GM18873 (cell line): ENCODE data around the gene KCNMA1.

Source experiments
- ATAC-seq: cut with Tn5 transposase; IDR thresholded peaks from one replicate; pipeline ENCODE4 v1.9.1; 2021; ENCODE audit warnings: mild to moderate bottlenecking, moderate library complexity, moderate number of reproducible peaks; ENCODE audit not compliant: unreplicated experiment, low FRiP score

KCNMA1 gene

DNA sequence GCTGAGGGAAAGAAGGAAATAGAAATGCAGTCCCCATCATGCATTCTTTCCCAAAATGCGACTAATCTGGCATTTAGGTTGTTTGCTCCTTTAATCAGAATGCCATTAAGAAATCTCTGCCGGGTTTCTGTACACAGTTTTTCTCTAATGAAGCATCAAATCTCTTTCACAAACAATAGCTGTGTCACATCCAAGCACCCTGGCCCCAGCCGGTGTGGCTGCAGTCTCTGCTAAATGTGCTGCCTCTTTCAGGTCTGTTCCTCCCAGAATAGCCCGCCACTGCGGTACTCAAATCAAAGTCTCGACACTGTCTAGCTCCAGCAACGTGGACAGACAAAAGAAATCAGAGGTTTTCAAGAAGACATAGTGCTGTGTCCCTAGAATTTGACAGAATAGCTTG lies 343.8 kb downstream of the KCNMA1 start:
- no peak for ATAC-seq

DNA sequence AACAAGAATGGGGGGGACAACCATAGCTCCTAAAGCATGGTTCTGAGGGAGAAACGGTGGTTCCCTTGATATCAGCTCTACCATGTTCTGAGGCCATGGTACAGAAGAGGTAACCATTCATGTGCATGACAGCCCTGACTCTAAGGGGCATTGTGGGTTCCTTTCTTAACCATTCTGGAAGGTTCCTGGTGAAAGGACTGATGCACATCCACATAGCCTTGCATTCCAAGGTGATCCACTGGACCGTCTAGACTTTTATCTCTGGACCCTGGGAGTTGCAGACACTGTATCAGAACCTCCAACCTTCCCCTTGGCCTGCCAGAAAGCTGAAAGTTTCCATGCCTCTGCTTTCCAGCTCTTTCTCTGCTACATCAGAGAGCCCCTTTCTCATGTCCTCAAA lies 344.3 kb downstream of the KCNMA1 start:
- ATAC-seq, result no peak

DNA sequence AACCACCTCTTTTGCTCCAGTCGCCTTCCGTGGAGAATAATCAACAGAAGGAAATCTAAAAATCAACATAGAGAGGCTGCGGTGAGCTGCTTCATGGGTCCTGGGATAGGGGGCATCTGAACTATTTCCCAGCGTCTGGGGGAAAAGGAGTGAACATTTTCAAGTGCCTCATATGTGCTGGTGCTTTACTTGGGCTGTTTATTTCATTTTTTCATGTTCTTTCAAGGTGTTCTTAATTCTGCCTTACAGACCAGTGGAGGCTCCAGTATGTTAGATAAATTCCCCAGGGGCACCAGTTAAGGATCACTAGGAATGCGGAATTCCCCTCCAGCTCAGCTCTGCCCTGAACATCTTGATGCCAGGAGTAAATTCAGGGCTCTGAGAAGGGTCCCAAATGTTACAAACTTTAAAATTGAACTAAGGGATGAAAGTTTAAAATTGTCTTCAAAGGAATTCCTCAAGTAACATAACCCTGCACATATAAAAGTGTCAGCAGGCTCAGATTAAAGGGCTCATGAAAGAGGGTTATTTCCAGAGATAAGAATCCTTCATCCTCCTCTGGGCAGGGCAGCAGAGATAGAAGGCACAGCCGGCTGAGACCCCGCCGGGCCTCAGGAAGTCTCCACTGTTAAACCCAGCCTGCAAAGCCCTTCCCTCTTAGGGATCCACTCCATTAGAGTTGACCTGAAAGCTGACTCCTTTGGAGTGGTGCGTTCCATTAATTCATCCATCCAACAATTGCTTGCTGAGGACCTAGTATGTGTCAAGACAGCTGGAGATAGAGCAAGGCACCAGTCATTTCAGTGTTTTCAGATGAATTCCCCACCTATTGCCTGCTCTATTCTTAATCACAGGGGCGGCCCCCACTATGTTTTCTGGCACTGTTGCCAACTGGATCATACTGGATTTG lies 345.8 kb downstream of the KCNMA1 start:
- no peak for ATAC-seq

DNA sequence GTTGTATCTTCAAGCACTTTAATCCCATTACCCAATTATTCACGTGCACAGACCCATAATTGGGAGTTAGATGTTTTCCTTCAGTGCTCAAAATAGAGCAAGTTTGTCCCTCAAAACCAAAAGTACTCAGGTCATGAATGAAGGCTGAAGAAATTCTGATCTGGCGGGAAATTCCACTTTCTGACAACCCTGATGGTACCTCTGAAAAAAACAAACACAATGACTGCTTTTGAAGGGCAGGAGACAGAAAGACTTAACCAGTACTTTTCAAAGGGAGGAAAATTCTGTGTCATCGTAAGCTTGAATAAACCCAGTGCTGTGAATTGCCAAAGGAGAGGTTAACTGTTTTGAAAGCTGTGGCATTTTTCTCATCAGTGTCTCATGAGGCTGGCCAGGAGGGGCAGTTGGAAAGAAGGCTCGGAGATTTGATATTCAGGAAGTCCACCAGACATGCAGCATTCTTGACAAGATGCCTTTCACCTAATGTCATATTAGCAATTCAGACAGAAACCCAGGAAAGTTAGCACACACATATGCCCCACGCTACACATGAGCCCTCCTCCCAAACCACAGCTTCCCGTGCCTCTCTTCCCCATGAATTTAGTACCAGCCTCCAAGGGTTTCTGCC lies 347.0 kb downstream of the KCNMA1 start:
- ATAC-seq, result no peak

DNA sequence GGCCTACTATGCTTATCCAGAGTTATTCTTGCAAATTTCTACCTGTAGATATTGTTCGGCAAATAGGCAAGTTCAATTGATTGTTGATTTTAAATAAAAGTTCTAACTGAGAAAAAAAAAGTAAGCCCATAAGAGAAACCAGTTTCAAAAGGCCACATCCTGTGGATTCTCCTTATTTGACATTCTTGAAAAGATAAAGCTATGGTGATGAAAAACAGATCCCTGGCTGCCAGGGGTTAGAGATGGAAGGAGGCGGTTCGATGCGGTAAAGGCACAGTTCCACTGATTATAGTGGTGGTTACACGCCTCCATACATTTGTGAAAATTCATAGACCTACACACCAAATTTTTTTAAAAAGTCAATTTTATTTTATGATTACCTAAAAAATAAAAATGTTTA lies 347.8 kb downstream of the KCNMA1 start:
- no peak for ATAC-seq

DNA sequence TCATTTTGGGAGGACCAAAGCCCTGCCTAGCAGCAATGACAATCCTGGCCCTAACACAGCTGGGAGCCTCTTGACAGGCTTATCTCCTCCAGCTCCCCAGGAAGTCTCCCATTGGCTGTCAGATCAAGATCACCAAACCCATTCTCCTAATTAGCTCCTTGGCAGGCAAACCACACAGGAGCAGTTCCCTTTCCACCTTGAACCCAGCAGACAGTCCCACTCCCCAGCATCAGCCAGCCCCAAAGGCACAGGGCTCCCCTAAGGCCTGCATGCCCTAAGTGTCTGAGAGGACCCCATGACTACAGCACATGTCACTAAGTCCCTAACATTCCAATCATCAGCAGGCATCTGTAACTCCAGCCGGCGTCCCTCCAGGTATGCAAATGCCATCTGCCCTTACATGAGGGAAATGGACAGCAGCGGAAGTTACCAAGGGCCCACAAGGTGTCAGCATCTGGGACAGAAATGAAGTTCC lies 348.5 kb downstream of the KCNMA1 start:
- no peak for ATAC-seq

DNA sequence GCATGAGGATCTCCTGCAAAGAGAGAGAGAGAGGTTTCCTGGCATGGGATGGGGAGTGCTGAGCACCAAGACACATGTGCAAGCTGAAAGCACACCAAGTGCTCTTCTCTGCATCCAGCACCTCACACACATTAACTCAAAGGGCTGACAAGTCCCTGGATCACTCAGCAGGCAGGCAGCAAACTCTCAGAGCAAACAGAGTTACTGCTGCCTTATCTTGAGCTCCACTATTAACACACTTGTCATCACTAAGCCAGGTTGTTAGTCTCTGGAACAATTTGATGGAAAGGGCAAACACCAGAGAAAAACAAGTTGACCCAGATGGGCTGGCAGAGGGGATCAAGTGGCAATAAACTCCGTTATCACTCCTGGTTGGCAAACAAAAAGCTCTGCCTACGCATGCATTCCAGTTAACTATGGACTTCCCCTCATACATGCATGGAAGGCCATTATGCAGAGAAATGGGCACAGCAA lies 349.9 kb downstream of the KCNMA1 start:
- ATAC-seq, result no peak

DNA sequence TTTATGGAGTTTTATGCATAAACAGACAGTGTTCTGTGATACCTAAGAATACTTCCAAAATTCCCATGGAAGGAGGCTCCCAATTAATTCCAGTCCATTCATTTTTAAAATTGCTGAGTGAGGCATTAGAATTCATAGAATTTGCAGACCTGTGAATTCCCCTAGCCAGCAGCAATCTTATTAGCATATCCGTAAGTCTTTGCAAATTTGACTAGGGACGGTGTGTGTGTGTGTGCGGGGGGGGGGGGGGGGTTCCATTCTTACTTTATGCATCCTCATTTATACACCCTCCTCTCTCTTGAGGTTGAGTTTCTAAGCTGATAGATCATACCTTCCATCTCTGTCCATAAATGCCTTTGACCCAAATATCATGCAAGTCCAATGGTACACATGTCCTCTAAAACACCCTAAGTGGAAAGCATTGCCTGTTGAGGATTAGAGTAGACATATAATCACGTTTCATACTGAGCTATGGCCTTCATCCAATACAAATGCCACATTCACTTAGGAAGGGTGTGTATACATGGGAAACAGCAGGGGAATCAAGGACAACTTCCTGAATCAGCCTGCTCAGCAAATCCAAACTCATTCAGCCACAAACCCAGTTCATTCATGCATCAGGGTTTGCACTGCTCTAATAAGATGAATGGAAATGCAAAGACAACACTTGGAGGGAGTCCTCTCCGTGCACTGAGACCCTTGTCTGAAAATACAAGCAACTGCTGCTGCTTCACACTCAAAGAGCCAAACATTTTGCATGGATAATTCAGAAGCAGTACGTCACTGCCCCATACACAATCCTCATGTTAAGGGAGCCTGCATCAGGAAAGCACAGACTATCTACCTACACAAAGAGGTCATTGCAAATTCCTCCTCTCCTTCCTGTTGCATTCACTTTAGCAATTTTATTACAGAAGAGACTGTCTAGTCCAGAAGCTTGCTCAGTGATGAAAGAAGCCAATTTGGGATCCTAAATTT lies 350.8 kb downstream of the KCNMA1 start:
- ATAC-seq, result no peak

DNA sequence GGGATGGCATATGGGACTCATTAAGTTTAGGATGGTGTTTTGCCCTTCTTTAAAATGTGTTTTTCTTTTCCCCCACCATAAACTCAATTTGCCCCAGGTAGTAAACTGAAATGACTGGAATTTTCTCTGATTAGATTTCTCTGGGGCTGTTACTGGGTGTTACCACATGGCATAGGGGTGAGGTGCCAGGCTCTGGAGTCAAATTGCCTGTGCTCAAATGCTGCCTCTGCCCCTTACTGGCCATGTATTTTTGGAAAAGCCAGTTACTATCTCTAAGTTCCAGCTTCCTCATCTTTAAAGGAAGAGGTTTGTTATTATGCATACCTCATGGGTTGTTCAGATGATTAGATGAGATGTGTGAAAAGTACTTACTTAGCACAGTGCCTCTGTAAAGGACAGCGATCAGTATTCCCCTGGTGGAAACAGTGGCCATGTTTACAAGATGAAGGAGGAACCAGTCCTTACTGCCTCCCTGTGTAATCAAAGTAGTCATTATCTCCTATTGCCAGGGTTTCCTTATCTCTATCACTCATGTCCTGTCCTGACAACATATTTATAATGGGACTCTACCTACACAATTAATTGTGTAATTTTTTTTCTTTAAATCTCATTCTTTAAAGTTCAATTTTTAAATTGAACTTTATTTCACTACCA lies 352.0 kb downstream of the KCNMA1 start:
- no peak for ATAC-seq

DNA sequence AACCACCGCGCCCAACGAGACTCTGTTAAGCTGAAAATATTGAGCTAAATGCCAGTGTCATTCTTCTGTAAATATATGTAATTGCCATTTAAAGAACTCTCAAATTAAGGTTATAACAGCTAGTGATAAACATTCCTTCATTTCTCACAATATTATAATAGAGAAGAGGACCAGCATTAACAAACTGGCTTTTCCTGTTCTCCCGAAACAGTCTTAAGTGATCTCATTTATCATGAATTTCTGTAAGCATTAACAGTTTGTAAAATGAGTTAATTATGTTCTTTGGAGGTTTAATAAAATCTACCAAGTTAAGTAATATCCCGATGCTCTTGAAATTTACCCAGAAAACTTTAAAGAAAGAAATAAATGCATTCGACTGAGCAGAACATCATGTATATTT lies 352.8 kb downstream of the KCNMA1 start:
- ATAC-seq, result no peak

DNA sequence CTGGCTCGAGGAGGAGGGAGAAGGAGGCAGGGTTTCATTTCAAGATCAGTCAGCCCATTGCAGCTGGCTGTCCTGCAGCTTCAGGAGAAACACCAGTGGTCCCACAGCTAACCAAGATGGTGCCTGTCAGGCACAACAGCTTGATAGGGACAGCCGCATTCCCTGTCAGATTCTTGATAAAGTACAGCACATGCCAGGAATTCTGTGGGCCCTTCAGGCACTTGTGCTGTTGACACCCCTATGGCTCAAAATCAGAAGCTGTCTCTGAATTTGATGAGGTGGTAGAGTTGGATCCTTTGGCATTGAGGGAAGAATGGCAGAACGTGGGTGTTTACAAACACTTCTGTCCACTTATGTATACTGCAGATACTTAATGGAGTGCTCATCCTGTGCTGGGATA lies 354.3 kb downstream of the KCNMA1 start:
- no peak for ATAC-seq

DNA sequence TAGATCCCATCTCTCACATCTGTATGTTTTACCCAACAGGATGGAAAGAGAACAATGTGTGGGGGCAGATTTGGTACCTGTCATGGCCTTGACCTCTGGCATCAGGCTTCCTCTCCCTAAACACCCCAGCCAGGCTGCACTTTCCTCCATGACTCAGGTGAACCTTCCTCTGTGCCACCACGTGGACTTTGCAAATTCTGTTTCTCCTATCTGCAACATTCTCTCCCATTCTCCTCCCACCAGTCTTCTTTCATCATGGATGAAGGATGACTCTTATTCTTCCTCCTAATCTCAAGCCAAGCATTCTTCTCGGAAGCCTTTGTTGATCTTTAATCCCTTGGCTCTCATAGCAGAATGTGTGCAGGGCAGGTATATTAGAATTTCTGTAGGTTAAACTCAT lies 355.4 kb downstream of the KCNMA1 start:
- no peak for ATAC-seq

DNA sequence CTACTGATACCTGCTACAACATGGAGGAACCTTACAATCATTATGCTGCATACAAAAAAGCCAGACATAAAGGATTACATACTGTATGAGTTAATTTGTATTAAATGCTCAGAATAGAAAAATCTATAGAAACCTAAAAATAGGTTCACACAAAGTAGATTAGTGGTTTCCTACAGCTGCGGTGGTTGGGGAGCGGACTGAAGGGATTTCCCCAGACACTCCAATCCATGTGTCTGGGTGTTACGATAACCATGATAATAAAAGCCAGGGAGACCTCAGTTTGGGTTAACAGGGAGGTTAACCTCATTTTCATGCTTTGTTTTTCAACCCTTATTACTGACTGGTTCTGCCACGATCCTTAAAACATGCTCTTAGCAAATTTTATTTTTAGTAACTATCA lies 355.9 kb downstream of the KCNMA1 start:
- ATAC-seq, result no peak

DNA sequence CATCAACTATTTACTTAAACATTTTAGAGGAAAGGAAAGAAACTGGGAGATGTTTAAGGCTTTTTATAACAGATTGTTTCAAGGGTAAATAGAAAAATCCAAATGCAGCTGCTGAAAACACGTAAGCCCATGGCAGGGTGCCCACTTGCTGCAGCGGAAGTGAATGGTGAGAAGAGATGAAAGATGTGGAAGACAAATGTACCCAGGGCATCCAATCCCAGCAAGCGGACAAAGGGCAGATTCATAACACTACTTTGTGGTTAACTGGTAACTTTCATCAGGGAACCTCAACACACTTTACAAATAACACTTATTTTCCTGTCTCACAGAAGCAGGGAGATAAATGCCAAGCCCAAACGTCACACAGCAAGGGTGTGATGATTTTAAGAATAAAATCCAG lies 358.4 kb downstream of the KCNMA1 start:
- no peak for ATAC-seq

DNA sequence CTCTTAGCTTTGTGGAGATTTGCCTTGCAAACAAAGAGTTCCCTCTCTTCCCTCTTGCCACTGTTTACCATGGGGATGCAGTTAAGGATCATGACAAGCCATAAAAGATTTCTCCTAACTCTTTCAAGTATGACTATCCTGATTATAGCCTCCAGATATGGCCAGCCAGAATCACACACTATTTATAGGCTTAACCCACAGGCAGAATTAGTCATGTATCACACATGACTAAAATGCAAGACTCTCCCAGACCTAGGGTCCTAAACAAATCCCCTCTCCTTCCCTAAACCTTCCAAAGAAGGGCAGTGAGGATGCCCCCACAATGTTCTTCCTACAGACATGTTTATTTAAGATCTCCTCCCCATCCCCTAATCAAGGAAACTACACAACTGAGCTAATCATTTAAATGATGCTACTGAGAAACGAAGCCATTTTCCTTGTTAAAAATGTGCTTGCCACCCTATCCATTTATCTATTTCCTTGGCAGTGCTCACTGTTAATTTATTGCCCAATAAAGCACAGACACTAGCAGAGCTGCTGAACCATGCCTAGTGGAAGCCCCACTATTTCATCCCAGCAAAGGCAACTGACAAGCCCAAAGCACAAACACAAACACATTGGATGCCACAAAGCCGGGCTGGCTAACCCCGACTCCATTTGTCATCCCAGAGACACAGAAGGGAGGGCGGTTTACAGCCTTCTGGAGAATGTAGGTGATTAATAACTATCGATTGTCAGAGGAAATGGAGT lies 363.4 kb downstream of the KCNMA1 start:
- ATAC-seq, result no peak

DNA sequence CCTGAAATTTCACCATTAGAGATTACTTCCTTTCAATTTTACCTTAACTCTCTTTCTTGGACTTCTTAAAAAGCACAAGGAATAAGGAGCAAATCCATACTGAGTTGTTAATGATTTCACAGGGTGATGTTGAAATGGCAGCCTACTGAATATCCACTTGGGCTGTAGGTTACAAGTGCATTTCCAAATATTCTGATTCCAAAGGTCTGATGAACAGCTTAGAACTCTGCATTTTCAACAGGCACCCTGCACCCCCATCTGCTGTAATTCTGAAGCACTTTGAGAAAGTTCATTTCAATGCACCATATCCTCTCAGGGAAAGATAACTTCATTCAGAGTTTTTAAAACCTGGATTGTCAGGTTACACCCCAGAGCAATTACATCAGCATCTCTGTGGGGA lies 368.4 kb downstream of the KCNMA1 start:
- ATAC-seq, result no peak

DNA sequence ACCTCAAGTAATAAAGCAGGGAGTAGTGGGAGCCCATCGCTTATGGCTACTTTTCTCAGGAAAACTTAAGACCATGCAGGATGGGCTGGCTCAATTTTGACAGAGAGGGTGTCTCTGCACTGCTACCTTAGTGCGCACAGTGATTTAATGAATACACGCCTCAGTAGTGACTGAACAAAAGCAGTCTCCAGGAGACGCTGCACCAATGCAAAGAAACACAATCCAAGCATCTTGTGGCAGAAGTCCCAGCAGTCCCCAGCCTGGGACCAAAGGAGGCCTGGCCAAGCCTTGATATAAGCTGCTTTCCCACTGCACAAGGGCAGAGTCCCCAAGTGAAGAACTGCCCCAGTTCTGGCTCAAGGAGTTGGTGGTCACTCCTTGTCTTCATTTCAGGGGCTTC lies 368.9 kb downstream of the KCNMA1 start:
- no peak for ATAC-seq

DNA sequence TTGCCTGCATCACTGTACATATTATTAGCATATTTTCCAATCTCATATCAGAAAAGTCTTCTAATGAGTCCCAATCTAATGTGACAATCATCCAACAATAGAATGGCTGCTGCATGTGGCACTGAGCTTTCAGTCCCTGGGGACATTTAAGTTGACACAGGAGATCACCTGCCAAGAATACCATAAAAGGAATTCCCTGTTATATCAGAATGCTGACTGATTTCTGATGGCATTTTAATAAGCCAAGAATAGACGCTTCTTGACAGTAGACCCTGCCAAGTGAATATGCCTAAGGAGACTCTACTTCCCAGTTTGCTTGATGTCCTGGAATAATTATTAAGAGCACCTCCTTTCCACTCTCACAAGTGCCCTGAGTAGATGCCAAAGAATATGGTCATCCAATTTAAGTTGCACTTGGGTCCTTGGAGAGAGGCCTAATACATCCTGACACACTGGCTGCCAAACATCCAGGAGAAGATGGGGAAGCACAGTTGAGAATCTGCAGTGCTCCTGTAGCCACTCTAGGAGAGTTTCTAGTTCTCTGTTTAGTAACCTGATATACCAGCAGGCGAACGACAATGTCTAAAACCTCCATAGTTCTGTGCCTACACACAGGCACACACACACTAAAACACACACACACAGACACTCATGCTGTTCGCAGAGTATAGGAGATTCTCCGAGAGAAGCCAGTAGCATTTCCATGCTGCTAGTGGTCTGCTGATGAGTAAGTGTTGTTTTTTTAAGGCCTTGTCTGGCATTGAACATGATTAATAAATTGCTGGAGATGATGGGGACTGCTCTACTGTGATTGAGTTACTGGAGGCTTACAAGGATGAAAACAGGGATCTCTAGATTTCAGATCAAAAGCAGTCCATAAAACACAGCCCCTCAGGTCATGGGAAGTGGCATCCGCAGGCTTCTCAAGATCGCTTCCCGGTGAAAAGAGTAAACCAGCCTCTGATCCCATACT lies 369.6 kb downstream of the KCNMA1 start:
- no peak for ATAC-seq
